HepG2 (cell line): ENCODE data around the gene KHK. TPM values are rescaled to one million over a fixed set of nuclear protein-coding genes. Genes with fewer than 3 reads are reported as not detected.

Source experiments
- ETS1 ChIP-seq: sonication (generic); formaldehyde crosslinking; IDR thresholded peaks from 2 replicates; pipeline ENCODE4 v1.4.0; 2020; ENCODE audit warnings: missing genetic modification reagents
- EZH2 ChIP-seq: conservative IDR thresholded peaks from 2 replicates; pipeline ENCODE4 v1.6.1; 2012; ENCODE audit warnings: mild to moderate bottlenecking, low read depth, low read length, moderate library complexity
- HDAC6 ChIP-seq: fragments of 200-600 bp; sonication (generic); IDR thresholded peaks from 2 replicates; pipeline ENCODE4 v1.7.0; 2017; ENCODE audit warnings: mild to moderate bottlenecking, antibody characterized with exemption, low read length, low read depth
- HNRNPL ChIP-seq: fragments of 200-400 bp; formaldehyde crosslinking; IDR thresholded peaks from 2 replicates; pipeline ENCODE4 v1.6.1; 2017; ENCODE audit warnings: mild to moderate bottlenecking, low read depth, low read length
- NCOA1 ChIP-seq: sonication (generic); formaldehyde crosslinking; IDR thresholded peaks from 2 replicates; pipeline ENCODE4 v1.9.0; 2021; ENCODE audit warnings: missing genetic modification reagents
- PAWR ChIP-seq: sonication (generic); formaldehyde crosslinking; IDR thresholded peaks from 2 replicates; pipeline ENCODE4 v1.4.0; 2020; ENCODE audit warnings: missing genetic modification reagents, mild to moderate bottlenecking, borderline replicate concordance
- TOE1 ChIP-seq: sonication (generic); formaldehyde crosslinking; IDR thresholded peaks from 2 replicates; pipeline ENCODE4 v1.4.0; 2020; ENCODE audit warnings: mild to moderate bottlenecking, missing genetic modification reagents
- TRIM24 ChIP-seq: sonication (generic); formaldehyde crosslinking; IDR thresholded peaks from 2 replicates; pipeline ENCODE4 v1.8.0; 2022; ENCODE audit warnings: mild to moderate bottlenecking, missing genetic modification reagents
- ZBTB3 ChIP-seq: sonication (generic); formaldehyde crosslinking; IDR thresholded peaks from 2 replicates; pipeline ENCODE4 v1.4.0; 2020; ENCODE audit warnings: low read depth, mild to moderate bottlenecking, moderate library complexity, missing genetic modification reagents, borderline replicate concordance
- ZBTB37 ChIP-seq: sonication (generic); formaldehyde crosslinking; IDR thresholded peaks from 2 replicates; pipeline ENCODE4 v1.4.0; 2020; ENCODE audit warnings: mild to moderate bottlenecking, missing genetic modification reagents
- ZBTB4 ChIP-seq: sonication (generic); formaldehyde crosslinking; IDR thresholded peaks from 2 replicates; pipeline ENCODE4 v1.4.0; 2020; ENCODE audit warnings: missing genetic modification reagents, mild to moderate bottlenecking, borderline replicate concordance
- ZEB1 ChIP-seq: IDR thresholded peaks from 2 replicates; pipeline ENCODE4 v1.6.1; 2012; ENCODE audit warnings: mild to moderate bottlenecking, low read depth, inconsistent platforms; ENCODE audit not compliant: insufficient replicate concordance
- ZNF121 ChIP-seq: sonication (generic); formaldehyde crosslinking; IDR thresholded peaks from 2 replicates; pipeline ENCODE4 v1.5.0; 2020; ENCODE audit warnings: mild to moderate bottlenecking, missing genetic modification reagents
- ZNF44 ChIP-seq: sonication (generic); formaldehyde crosslinking; IDR thresholded peaks from 2 replicates; pipeline ENCODE4 v1.5.1; 2020; ENCODE audit warnings: mild to moderate bottlenecking, missing genetic modification reagents
- ZNF503 ChIP-seq: sonication (generic); formaldehyde crosslinking; IDR thresholded peaks from 2 replicates; pipeline ENCODE4 v1.4.0; 2020; ENCODE audit warnings: missing genetic modification reagents
- ZNF562 ChIP-seq: sonication (generic); formaldehyde crosslinking; IDR thresholded peaks from 2 replicates; pipeline ENCODE4 v1.8.0; 2022; ENCODE audit warnings: missing genetic modification reagents, borderline replicate concordance
- ZNF563 ChIP-seq: sonication (generic); formaldehyde crosslinking; IDR thresholded peaks from 2 replicates; pipeline ENCODE4 v1.8.0; 2022; ENCODE audit warnings: mild to moderate bottlenecking, moderate library complexity, missing genetic modification reagents
- ZNF564 ChIP-seq: sonication (generic); formaldehyde crosslinking; IDR thresholded peaks from 2 replicates; pipeline ENCODE4 v1.8.1; 2023; ENCODE audit warnings: mild to moderate bottlenecking, missing genetic modification reagents
- ZNF713 ChIP-seq: sonication (generic); formaldehyde crosslinking; IDR thresholded peaks from 2 replicates; pipeline ENCODE4 v1.4.0; 2020; ENCODE audit warnings: mild to moderate bottlenecking, missing genetic modification reagents
- ZSCAN20 ChIP-seq: sonication (generic); formaldehyde crosslinking; IDR thresholded peaks from 2 replicates; pipeline ENCODE4 v1.4.0; 2020; ENCODE audit warnings: missing genetic modification reagents, mild to moderate bottlenecking, borderline replicate concordance
- ZSCAN25 ChIP-seq: sonication (generic); formaldehyde crosslinking; IDR thresholded peaks from 2 replicates; pipeline ENCODE4 v1.8.0; 2022; ENCODE audit warnings: mild to moderate bottlenecking, missing genetic modification reagents
- polyA plus RNA-seq, 8 experiments: library from polyadenylated mRNA; depleted of rRNA in 3 of 8; stranded (reverse) in 7 of 8; unstranded in 1 of 8; fragments of >200 nt; fragmentation: Illumina TruSeq in 4 of 8; extraction: Trizol in 4 of 8; gene quantifications; 2 replicates each; pipeline versions ENCODE4 v1.2.1 to v1.2.3, GENCODE V29; 2011 to 2016; ENCODE audit warnings: low read depth in 4 of 8, missing spikeins in 1 of 8, mixed read lengths in 1 of 8; ENCODE audit not compliant: insufficient read depth in 1 of 8
- total RNA-seq, 5 experiments: library from RNA; depleted of rRNA; stranded (reverse); fragments of >200 nt; fragmentation: Illumina TruSeq; extraction: Trizol; gene quantifications; 2 replicates each; pipeline ENCODE4 v1.2.3, GENCODE V29; 2016; ENCODE audit warnings: low read depth in 1 of 5

KHK gene
- total and polyA plus RNA-seq, 2 of the 13 experiments (the other 11 are each of a cell fraction or from before 2014, with no cell fraction given): 40.9 to 99.2 TPM

- TF ChIP-seq ZBTB4 (CRISPR knock-in tag) (no peak; the same call in 1 of the 2 replicates), TRIM24 (CRISPR knock-in tag) (no peak), ZNF562 (CRISPR knock-in tag) (no peak), ZNF713 (CRISPR knock-in tag) (no peak), PAWR (CRISPR knock-in tag) (no peak), EZH2 (no peak), ZSCAN20 (no peak), ZNF44 (CRISPR knock-in tag) (peak; percentile 72; the same call in 1 of the 2 replicates), ZEB1 (no peak), HNRNPL (peak; percentile 100), ZSCAN25 (CRISPR knock-in tag) (no peak; the same call in 1 of the 2 replicates), ZNF121 (CRISPR knock-in tag) (no peak), NCOA1 (no peak), ZNF564 (CRISPR knock-in tag) (peak; percentile 91), ZBTB3 (no peak; the same call in 1 of the 2 replicates), ZNF503 (peak; percentile 69; the same call in 1 of the 2 replicates), ZNF563 (peak; percentile 60; the same call in 1 of the 2 replicates), TOE1 (CRISPR knock-in tag) (no peak; the same call in 1 of the 2 replicates), HDAC6 (no peak), ZBTB37 (CRISPR knock-in tag) (no peak), ETS1 (no peak)
Measured at GRCh38 chr2:27092696-27093429, 6.3 kb downstream of the KHK start (continued).
